Mucosa of rectum (tissue), 2 donors: ENCODE results near the gene PDLIM5.
"Not testable (repeated sequence)": the region's sequence is repeated elsewhere in the genome, so short reads cannot be mapped to it uniquely, and the experiment has no call there.

Experiments
- H3K27ac ChIP-seq, 2 donors: one replicate each; pipeline ENCODE4 v1.7.0; 2013; ENCODE audit warnings: inconsistent platforms in 2 of 2, low read depth in 2 of 2, low read length in 2 of 2
- H3K27me3 ChIP-seq, 2 donors: one replicate each; pipeline ENCODE4 v1.7.0; 2013; ENCODE audit warnings: low read length in 2 of 2; ENCODE audit not compliant: control insufficient read depth in 2 of 2, insufficient read depth in 2 of 2
- H3K36me3 ChIP-seq, 2 donors: one replicate each; pipeline ENCODE4 v1.7.0; 2013; ENCODE audit warnings: low read length in 2 of 2; ENCODE audit not compliant: control insufficient read depth in 2 of 2, insufficient read depth in 2 of 2
- H3K4me1 ChIP-seq, 2 donors: one replicate each; pipeline ENCODE4 v1.7.0; 2013; ENCODE audit warnings: low read length in 2 of 2, mild to moderate bottlenecking in 1 of 2; ENCODE audit not compliant: control insufficient read depth in 2 of 2, insufficient read depth in 2 of 2
- H3K4me3 ChIP-seq, 2 donors: one replicate each; pipeline ENCODE4 v1.7.0; 2013; ENCODE audit warnings: low read length in 2 of 2
- H3K9ac ChIP-seq, 2 donors: one replicate each; pipeline ENCODE4 v1.7.0; 2013; ENCODE audit warnings: low read length in 2 of 2, low read depth in 1 of 2, mild to moderate bottlenecking in 1 of 2
- H3K9me3 ChIP-seq, 2 donors: one replicate each; pipeline ENCODE4 v1.7.0; 2013; ENCODE audit warnings: low read length in 2 of 2; ENCODE audit not compliant: control insufficient read depth in 2 of 2
- donor health status: healthy.
- donor health status: Normal muscosa, but diverticular disease.

PDLIM5 gene

DNA sequence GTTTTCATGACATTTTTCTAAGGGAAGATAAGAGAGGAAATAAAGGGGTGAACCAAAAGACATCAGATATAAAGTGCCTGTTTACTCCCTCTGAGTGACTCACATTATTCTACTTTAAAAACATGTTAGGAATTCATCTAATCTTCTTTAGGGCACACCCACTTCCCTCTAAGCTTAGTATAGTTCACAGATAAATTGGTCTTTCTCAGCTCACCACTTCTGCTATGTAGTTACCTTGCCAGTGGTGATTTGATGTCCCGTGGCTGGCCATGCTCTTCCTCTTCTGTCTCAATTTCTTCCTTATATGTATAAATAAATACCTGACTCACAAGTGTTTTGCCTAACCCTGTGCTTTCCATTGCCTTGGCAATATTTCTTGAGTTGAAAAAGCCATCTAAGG, 96.8 kb downstream of the PDLIM5 start:
- H3K36me3 ChIP-seq: peaks cover 0 to 2% of the 10 kb centered on the region in 2 donors
- no peak overlapping the region for H3K9ac ChIP-seq
- no peaks in the 10 kb centered on the region for H3K9me3 ChIP-seq
- H3K4me3 ChIP-seq: no peak overlapping the region
- peaks cover 0 to 3% of the 10 kb centered on the region in 2 donors for H3K4me1 ChIP-seq
- H3K27me3 ChIP-seq: no peaks in the 10 kb centered on the region
- H3K27ac ChIP-seq: no peak overlapping the region

DNA sequence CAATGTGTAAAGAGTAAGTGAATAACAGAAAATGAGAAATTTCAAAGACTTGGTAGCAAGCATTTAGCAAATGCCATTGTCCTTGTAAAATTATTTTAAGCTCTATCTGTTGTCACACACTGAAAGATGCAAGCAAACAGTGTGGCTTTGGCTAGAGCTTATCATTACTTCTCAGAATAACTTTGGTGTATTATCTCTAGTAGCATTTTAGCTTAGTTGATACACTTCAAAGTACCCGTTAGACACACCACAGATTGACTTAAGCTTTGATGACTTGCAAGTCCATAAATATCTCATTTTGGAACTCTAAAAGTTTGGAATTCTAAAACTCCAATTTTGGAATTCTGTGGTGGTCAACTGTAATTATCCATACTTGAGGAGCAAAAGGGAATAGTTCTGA, 98.6 kb downstream of the PDLIM5 start:
- H3K36me3 ChIP-seq: peaks cover 0 to 2% of the 10 kb centered on the region in 2 donors
- H3K27me3 ChIP-seq: no peaks in the 10 kb centered on the region
- H3K4me3 ChIP-seq: no peak overlapping the region
- no peak overlapping the region for H3K27ac ChIP-seq
- H3K9ac ChIP-seq: no peak overlapping the region
- peaks cover 0 to 3% of the 10 kb centered on the region in 2 donors for H3K4me1 ChIP-seq
- H3K9me3 ChIP-seq: no peaks in the 10 kb centered on the region

DNA sequence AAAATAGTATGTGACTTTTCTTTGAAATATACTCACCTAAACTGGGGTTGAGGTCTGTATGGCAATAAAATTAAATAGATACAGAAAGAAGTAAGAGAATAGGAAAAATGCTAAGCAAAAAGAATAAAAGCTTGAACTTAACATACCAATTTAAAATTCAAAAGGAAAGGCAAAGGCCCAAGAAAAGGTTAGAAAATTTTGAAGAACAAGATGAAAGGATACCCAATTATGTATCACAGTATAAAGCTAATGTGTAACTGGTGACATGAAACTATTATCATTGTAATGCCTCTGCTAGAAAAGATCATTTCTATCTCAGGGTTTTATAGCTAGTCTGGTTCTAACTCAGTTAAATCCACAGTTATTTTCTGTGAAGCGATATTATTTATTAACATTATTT, 99.1 kb downstream of the PDLIM5 start:
- Histone ChIP-seq H3K4me1 (peaks cover 0 to 3% of the 10 kb centered on the region in 2 donors), H3K27ac (no peak overlapping the region), H3K27me3 (no peaks in the 10 kb centered on the region)

DNA sequence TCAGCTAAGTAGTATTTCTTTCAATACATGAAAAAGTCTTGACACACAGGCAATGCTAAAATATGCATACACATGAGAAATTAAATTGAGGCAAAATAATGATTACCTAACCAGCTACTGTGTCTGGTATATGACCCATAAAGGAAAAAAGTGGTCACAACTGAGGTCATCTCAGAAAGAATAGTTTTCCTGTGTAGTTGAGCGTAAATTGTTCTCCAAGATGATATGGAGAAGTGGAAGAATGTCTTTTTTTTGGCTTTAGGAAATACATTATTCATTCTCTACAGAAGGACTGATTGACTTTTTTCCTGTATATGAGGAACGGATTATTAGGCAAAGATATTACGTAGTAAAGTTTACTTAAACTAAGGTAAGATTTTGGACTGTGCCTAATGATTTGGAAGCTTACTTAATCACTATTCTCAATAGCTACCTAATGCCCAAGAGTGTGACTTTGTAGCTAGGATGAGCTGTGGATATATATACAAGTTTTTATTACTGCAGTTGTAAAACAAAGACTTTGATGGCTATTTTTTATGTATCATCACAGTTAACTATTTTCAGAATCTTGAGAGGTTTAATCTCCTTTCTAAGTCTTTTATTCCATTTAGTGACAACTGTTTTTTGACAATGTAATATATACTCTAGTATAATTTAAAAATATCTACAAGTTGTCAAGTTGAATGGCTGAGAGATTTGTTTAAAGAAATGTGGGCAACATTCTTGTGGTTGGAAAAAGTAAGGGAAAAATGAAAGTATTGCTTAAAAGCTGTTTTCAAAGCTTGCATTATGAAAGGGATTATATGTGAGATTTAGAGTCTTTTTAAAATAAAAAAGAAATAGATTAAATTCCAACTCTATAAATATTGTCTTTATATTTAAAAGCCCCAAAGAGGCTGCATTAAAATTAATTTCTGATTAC, 100.2 kb downstream of the PDLIM5 start:
- Histone ChIP-seq H3K4me3 (no peak overlapping the region), H3K4me1 (peaks cover 0 to 3% of the 10 kb centered on the region in 2 donors), H3K27ac (no peak overlapping the region)

More for the DNA sequence above, 99.1 kb downstream of the PDLIM5 start:
- H3K9me3 ChIP-seq: no peaks in the 10 kb centered on the region
- no peak overlapping the region for H3K4me3 ChIP-seq
- peaks cover 0 to 2% of the 10 kb centered on the region in 2 donors for H3K36me3 ChIP-seq
- H3K9ac ChIP-seq: no peak overlapping the region

DNA sequence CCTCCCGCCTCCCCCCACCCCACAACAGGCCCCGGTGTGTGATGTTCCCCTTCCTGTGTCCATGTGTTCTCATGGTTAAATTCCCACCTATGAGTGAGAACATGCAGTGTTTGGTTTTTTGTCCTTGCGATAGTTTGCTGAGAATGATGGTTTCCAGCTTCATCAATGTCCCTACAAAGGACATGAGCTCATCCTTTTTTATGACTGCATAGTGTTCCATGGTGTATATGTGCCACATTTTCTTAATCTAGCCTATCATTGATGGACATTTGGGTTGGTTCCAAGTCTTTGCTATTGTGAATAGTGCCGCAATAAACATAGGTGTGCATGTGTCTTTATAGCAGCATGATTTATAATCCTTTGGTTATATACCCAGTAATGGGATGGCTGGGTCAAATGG, 104.3 kb downstream of the PDLIM5 start:
- not testable (repeated sequence) for H3K9me3 ChIP-seq, H3K27me3 ChIP-seq, H3K36me3 ChIP-seq, H3K9ac ChIP-seq, H3K4me1 ChIP-seq, H3K4me3 ChIP-seq, H3K27ac ChIP-seq

More for the DNA sequence above, 100.2 kb downstream of the PDLIM5 start:
- H3K9ac ChIP-seq: no peak overlapping the region
- no peaks in the 10 kb centered on the region for H3K27me3 ChIP-seq
- H3K9me3 ChIP-seq: no peaks in the 10 kb centered on the region
- peaks cover 0 to 2% of the 10 kb centered on the region in 2 donors for H3K36me3 ChIP-seq

DNA sequence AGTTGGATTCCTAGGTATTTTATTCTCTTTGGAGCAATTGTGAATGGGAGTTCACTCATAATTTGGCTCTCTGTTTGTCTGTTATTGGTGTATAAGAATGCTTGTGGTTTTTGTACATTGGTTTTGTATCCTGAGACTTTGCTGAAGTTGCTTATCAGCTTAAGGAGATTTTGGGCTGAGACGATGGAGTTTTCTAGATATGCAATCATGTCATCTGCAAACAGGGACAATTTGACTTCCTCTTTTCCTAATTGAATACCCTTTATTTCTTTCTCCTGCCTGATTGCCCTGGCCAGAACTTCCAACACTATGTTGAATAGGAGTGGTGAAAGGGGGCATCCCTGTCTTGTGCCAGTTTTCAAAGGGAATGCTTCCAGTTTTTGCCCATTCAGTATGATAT, 105.9 kb downstream of the PDLIM5 start:
- H3K4me3 ChIP-seq, H3K9me3 ChIP-seq, H3K27me3 ChIP-seq, H3K9ac ChIP-seq, H3K27ac ChIP-seq, H3K4me1 ChIP-seq, H3K36me3 ChIP-seq: not testable (repeated sequence)

DNA sequence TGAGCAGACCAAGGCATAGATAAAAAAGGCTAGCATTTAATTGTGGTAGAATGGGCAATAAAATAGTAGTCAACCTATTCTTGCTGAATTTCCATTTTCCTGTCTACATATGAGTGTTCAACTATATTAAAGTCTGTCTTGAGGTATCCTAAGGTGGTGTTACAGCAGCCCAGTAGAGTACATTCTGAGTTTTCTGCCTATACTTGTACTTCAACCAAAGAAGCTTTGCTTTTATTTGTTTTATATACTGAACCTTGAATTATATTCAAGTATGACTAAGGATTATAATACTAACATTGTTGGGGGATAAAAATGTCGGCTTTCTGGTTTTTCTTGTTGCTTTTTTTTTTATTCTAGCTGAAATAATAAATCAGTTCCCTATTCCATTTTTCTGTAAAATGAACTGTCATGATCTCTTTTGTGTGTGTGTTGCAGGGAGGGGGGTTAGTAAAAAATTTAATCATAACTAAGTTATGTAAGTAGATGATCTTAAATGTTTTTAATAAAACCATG, 106.7 kb downstream of the PDLIM5 start:
- H3K27ac ChIP-seq: no peak overlapping the region
- H3K9ac ChIP-seq: no peak overlapping the region
- no peaks in the 10 kb centered on the region for H3K4me1 ChIP-seq
- no peaks in the 10 kb centered on the region for H3K36me3 ChIP-seq
- H3K27me3 ChIP-seq: no peaks in the 10 kb centered on the region
- no peak overlapping the region for H3K4me3 ChIP-seq
- H3K9me3 ChIP-seq: no peaks in the 10 kb centered on the region

DNA sequence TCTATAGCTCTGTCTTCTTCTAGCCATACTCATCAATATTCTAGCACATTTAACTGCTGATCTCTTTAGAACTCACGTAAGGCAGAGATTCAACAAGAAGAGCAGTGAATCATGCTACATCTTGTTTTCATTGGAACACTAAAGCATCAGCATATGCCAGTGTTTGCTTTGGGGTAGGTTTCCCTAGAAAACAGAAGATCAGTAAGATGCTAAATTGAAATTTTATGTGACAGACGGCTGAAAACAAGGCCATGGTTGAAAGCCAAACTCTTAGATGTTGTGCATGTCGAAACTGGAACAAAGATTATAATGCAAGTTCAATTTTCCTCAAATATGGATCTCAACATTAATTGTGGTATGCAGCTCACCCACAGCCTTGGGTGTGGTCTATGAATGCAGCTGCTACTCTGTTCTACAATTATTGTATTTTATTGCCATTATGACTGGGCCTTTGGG, 107.6 kb downstream of the PDLIM5 start:
- Histone ChIP-seq H3K27ac (no peak overlapping the region), H3K4me1 (no peaks in the 10 kb centered on the region), H3K9me3 (no peaks in the 10 kb centered on the region), H3K27me3 (no peaks in the 10 kb centered on the region), H3K4me3 (no peak overlapping the region), H3K9ac (no peak overlapping the region), H3K36me3 (no peaks in the 10 kb centered on the region)

DNA sequence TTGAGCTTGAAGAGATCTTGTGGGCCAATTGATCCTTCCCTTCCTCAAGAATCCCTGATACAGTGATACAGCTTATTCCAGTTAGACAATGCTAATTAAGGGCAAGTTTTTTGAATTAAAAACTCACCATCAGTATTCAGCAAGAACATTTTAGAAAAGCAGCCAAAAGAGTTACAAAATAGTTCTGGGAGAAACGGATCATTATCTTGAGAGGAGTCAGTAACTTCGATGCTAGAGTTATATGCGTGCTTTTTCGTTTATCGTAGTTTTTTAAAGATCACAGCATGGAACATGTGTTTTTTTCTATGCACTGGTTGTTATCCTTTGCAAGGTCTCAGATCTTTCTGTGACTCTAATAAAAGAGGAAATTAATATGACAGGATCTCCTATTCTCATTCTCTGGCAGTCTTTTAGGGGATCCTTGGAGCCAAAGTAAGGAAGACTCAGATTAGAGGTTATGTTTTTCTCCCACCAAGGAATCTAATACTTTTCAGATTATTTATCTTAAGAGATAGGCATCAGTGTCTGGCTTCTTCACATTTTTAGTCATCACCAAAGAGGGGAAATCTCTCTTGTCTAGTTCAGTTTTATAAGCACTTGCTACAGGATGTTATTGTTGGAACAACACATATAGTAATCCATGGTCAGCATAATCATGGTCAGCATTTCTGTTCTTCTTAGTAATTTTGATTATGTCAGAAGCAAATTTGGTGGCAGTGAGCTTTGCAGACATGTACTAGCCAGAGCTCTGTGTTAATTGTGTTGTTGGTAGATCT, 109.7 kb downstream of the PDLIM5 start:
- H3K9me3 ChIP-seq: no peaks in the 10 kb centered on the region
- H3K36me3 ChIP-seq: no peaks in the 10 kb centered on the region
- H3K27me3 ChIP-seq: no peaks in the 10 kb centered on the region
- H3K4me3 ChIP-seq: no peak overlapping the region
- no peak overlapping the region for H3K27ac ChIP-seq
- no peaks in the 10 kb centered on the region for H3K4me1 ChIP-seq
- no peak overlapping the region for H3K9ac ChIP-seq

DNA sequence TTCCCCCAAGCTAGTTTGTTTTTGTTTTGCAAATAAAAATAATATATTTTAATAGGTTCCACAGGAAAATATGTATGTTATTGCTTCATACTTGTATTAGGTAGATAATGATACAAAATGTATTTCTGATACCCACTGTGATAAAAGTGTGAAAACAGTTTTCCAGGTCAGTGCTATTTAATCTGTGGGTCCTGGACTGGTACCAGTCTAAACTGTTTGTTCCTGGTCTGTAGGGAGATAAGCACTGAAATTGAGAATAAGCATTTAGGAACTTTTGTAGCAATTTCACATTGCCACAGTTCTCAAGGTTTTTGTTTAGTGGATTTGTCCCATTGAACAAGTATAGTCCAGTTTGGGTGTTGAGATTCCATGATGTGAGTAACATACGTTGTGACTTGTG, 110.5 kb downstream of the PDLIM5 start:
- Histone ChIP-seq H3K4me3 (no peak overlapping the region), H3K27ac (no peak overlapping the region)

More for the DNA sequence above, 110.5 kb downstream of the PDLIM5 start:
- Histone ChIP-seq H3K9ac (no peak overlapping the region), H3K9me3 (no peaks in the 10 kb centered on the region), H3K27me3 (no peaks in the 10 kb centered on the region), H3K4me1 (no peaks in the 10 kb centered on the region), H3K36me3 (no peaks in the 10 kb centered on the region)
